Choroid plexus epithelial cell (primary cell): ENCODE results near the gene TXNRD2.

Source experiments
- DNase-seq: peaks from one replicate; pipeline ENCODE4 v3.0.0-alpha.2; 2010; ENCODE audit warnings: low read depth
- H3K4me3 ChIP-seq: 2 replicates; pipeline ENCODE4 v1.5.1; 2011; ENCODE audit warnings: low read depth, mild to moderate bottlenecking, control low read depth, low read length, moderate library complexity
- TF ChIP-seq, protein P1 (sequence below): conservative IDR thresholded peaks from 2 replicates; pipeline ENCODE4 v1.5.1; 2011; ENCODE audit warnings: low read depth, mild to moderate bottlenecking, control low read depth, inconsistent platforms, low read length, moderate library complexity

Gene TXNRD2

DNA sequence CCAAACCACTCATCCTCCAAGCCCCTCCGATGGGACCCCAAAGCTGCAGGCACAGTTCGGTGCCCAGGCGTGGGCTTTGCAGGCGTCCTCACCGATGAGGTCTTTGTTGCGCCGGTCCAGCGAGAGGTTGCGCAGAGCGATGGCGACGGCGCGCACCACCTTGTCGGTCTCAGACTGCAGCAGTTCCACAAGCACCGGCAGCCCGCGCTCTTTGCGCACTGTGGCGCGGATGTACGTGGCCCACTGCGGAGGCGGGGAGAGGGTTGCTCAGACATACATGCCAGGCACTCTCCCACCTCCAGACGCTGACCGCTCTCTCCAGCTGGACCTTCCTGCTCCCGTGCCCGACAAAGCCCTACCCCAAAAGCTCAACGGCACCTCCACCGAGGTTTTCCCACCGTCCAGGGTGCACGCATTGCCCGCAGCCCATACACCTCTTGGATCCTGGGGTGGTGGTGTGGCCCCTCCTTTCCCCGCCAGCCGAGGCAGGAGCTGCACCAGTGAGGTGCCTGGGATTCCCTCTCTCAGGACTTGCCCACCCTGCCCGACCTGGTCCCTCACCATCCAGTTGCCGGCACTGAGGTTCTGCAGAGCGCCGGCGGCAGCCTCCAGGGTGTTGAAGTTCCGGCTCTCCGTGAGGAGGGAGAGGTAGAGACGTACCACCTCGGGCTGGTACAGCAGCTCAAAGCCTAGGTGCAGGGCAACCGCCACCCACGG is 32.1 kb upstream of the TXNRD2 start:
- H3K4me3 ChIP-seq: no peak overlapping the region
- TF ChIP-seq, protein P1, sequence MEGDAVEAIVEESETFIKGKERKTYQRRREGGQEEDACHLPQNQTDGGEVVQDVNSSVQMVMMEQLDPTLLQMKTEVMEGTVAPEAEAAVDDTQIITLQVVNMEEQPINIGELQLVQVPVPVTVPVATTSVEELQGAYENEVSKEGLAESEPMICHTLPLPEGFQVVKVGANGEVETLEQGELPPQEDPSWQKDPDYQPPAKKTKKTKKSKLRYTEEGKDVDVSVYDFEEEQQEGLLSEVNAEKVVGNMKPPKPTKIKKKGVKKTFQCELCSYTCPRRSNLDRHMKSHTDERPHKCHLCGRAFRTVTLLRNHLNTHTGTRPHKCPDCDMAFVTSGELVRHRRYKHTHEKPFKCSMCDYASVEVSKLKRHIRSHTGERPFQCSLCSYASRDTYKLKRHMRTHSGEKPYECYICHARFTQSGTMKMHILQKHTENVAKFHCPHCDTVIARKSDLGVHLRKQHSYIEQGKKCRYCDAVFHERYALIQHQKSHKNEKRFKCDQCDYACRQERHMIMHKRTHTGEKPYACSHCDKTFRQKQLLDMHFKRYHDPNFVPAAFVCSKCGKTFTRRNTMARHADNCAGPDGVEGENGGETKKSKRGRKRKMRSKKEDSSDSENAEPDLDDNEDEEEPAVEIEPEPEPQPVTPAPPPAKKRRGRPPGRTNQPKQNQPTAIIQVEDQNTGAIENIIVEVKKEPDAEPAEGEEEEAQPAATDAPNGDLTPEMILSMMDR: no peak
- no peak for DNase-seq

DNA sequence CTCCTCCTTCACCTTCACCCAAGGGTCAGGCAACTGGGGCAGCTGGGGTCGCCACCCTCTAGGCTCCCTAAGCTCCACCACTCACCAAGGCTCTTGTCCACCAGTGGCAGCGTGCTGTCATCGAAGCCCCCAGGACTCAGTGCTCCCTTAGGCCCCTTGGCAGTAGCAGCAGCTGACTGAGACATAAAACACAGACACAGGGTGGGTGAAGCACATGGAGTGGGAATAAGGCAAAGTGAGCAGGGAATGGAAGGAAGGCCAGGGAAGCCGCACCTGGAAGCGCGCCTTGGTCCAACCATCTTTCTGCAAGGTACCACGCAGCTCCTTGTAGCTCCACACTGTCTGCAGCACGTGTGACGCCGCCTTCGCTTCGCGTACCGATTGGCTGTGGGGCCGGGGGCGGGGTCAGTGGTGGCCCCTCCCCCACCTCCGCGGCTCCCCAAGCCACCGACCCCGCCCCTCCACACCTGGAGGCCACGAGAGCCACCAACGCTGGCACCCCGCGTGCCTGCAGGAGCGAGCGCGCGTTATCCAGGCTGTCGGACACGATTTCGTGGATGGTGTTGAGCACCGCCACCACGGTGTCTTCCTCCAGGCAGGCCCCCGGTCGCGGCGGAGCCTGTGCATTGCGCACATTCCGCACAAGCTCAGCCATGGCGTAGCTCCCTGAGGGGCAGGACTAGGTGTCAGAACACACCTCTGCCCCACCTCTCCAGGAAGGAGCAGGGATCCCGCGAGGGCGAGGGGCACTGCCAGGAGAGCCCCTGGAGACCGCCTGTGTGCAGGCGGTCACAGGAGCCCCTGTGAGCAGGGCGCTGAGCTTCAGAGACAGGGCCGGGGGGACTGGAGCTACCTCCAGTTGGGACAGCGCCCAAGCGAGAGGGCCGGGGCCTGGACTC is 31.3 kb upstream of the TXNRD2 start:
- no peak overlapping the region for H3K4me3 ChIP-seq

GRCh38 chr22:19972251-19972650 is 30.6 kb upstream of the TXNRD2 start:
- H3K4me3 ChIP-seq: no peak overlapping the region
- no peak for DNase-seq
- TF ChIP-seq, protein P1: no peak

More for the DNA sequence above, 31.3 kb upstream of the TXNRD2 start:
- TF ChIP-seq, protein P1: no peak
- no peak for DNase-seq

DNA sequence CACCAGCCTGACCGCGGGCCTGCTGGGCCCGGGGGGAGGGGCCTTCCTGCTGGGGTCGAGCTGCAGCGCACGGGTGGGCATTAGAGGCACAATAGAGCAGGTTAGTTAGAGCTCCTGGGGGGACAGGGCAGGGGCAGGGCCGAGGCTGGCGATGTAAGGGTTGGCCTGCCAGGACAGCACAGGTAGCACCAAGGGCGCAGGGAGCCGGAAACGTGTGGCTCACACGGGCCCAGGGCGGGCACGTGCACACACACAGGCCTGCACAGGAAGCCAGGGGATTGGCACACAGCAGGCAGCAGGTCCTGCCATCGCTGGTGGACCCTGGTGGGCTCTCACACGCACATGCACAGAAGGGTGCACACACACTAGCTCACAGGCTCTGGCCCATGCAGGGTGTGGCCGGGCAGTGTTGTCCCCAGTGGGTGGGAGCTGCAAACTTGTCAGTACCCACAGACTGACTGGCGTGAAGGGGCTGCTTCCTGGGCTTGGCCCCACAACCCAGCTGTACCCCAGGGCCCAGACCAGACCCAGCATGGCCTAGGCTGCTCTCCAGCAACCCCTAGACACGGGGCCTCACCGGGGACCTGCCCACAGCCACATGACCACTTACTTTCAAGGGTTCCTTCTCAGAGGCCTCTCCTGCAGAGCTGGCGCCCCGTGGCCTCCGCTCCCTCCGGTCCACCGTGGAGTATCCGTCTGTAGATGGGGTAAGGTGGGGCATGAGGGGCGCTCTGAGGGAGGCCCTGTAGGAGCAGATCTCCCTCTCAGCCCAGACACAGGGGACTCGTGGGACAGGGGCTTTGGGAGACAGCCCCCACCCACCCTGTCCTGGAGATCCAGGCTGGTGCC is 29.9 kb upstream of the TXNRD2 start:
- no peak for DNase-seq
- H3K4me3 ChIP-seq: no peak overlapping the region
- TF ChIP-seq, protein P1: no peak

- DNase-seq: peak; percentile 68
- TF ChIP-seq, protein P1: peak; percentile 87
Observed at GRCh38 chr22:19970479-19971275, 29.1 kb upstream of the TXNRD2 start.

GRCh38 chr22:19970031-19970478 is 28.4 kb upstream of the TXNRD2 start:
- no peak overlapping the region for H3K4me3 ChIP-seq
- TF ChIP-seq, protein P1: no peak
- DNase-seq: no peak

More at GRCh38 chr22:19970479-19971275, 29.1 kb upstream of the TXNRD2 start:
- no peak overlapping the region for H3K4me3 ChIP-seq
